ENCODE results near the gene CHD5. TPM values are rescaled to one million over a fixed set of nuclear protein-coding genes. Genes with fewer than 3 reads are reported as not detected.

Gene CHD5
- total RNA-seq, 1 experiment from 2014 or later, result 6.1 TPM

DNA sequence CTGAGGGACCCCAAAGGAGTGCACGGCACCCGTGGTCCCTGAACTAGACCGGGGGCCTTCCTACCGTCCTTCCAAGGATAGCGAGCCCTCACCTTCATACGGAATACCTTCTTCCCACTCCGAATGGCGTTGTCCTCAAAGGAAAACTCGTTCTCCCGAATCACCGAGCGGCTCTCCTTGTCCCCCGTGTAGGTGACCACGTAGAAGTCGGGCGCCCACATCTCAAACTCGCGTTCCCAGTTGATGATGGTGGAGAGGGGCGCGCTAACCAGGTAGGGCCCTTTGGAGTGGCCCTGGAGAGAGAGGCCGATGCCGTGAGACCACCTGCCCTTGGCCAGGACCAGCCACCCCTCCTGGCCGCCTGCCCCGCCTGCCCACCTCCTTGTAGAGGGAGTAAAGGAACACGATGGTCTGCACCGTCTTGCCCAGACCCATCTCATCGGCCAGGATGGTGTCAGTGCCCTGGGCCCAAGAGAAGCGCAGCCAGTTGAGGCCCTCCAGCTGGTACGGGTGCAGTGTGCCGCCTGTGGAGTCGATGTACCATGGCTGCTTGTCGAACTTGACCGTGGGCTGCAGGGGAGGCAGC, 38.0 kb downstream of the CHD5 start:
- Histone ChIP-seq H3K4me3 (replicated peaks in 1 of 2; ENCODE audit: low read depth in 1 of 2, low read length in 2 of 2) (no peak overlapping the region), H3K79me2 (ENCODE audit: insufficient read depth, low read length) (no peaks in the 10 kb centered on the region), H4K20me1 (ENCODE audit: insufficient read depth) (no peaks in the 10 kb centered on the region), H3K4me2 (ENCODE audit: low read length) (no peak overlapping the region), H3K9ac (ENCODE audit: low read length) (no peak overlapping the region), H2AFZ (ENCODE audit: low read depth, low read length, poor library complexity, severe bottlenecking) (no peak overlapping the region), H3K36me3 (ENCODE audit: control insufficient read depth in 1 of 2, insufficient read depth in 2 of 2, low read length in 2 of 2) (no peaks in the 10 kb centered on the region), H3K27ac (ENCODE audit: low read depth, low read length) (no peak overlapping the region), H3K9me2 (ENCODE audit: insufficient read depth) (no peaks in the 10 kb centered on the region), H3K9me3 (ENCODE audit: control insufficient read depth in 1 of 2, insufficient read depth in 1 of 2, low read depth in 1 of 2, low read length in 2 of 2) (no peaks in the 10 kb centered on the region), H3K4me1 (ENCODE audit: control insufficient read depth in 1 of 2, insufficient read depth in 2 of 2, low read length in 2 of 2) (peaks cover 3 to 14% of the 10 kb centered on the region in 2 experiments; a peak in 2 of 4 replicates), H3K27me3 (ENCODE audit: insufficient read depth, low read length) (no peaks in the 10 kb centered on the region)
- no peak for DNase-seq (ENCODE audit: low read depth, low spot score)
- no peak for ATAC-seq
- intact Hi-C loops (cut with micrococcal nuclease), result no loop called here
- CTCF ChIA-PET, result no interaction called here
- POLR2A ChIA-PET, result no interaction called here
- BruUV-seq (replicated peaks), result no TSS peak
- RAD21 ChIA-PET (ENCODE audit: low non-redundant PET in 1 of 2, low total read pairs in 2 of 2, uncharacterized antibody in 2 of 2, unreplicated experiment in 2 of 2), result no interaction called here
- no peak for TF ChIP-seq FOSL1 (IDR thresholded peaks at IDR 0.05; ENCODE audit: low read depth)
- TF ChIP-seq MAX (IDR thresholded peaks at IDR 0.05), result no peak
- no peak for TF ChIP-seq ZFX (IDR thresholded peaks at IDR 0.05)
- TF ChIP-seq RAD21 (IDR thresholded peaks at IDR 0.05; ENCODE audit: low read depth), result no peak
- no peak for TF ChIP-seq POLR2A (IDR thresholded peaks at IDR 0.05; ENCODE audit: borderline replicate concordance, extremely low read depth, insufficient read depth, insufficient read length)
- TF ChIP-seq EZH2phosphoT487 (IDR thresholded peaks at IDR 0.05; ENCODE audit: borderline replicate concordance), result no peak
- TF ChIP-seq, protein P1, sequence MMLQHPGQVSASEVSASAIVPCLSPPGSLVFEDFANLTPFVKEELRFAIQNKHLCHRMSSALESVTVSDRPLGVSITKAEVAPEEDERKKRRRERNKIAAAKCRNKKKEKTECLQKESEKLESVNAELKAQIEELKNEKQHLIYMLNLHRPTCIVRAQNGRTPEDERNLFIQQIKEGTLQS (IDR thresholded peaks at IDR 0.05), result no peak

- peaks cover 3 to 14% of the 10 kb centered on the region in 2 experiments; a peak in 2 of 4 replicates for H3K4me1 ChIP-seq (ENCODE audit: control insufficient read depth in 1 of 2, insufficient read depth in 2 of 2, low read length in 2 of 2)
- no peaks in the 10 kb centered on the region for H4K20me1 ChIP-seq (ENCODE audit: insufficient read depth)
- no peaks in the 10 kb centered on the region for H3K79me2 ChIP-seq (ENCODE audit: insufficient read depth, low read length)
- no peaks in the 10 kb centered on the region for H3K9me2 ChIP-seq (ENCODE audit: insufficient read depth)
- no peaks in the 10 kb centered on the region for H3K9me3 ChIP-seq (ENCODE audit: control insufficient read depth in 1 of 2, insufficient read depth in 1 of 2, low read depth in 1 of 2, low read length in 2 of 2)
- ChIA-PET RAD21 (ENCODE audit: low non-redundant PET in 1 of 2, low total read pairs in 2 of 2, uncharacterized antibody in 2 of 2, unreplicated experiment in 2 of 2) (no interaction called here), CTCF (no interaction called here), POLR2A (no interaction called here)
- no peak overlapping the region for H3K9ac ChIP-seq (ENCODE audit: low read length)
- ATAC-seq, result peak; percentile 64
- no peak for DNase-seq (ENCODE audit: low read depth, low spot score)
- no peak overlapping the region for H3K27ac ChIP-seq (ENCODE audit: low read depth, low read length)
- TF ChIP-seq EZH2phosphoT487 (IDR thresholded peaks at IDR 0.05; ENCODE audit: borderline replicate concordance) (no peak), EZH2 (IDR thresholded peaks at IDR 0.05) (no peak), CEBPB (IDR thresholded peaks at IDR 0.05; ENCODE audit: low read depth) (no peak), ZNF274 (IDR thresholded peaks at IDR 0.05; ENCODE audit: low read depth, low read length) (no peak), ELF1 (IDR thresholded peaks at IDR 0.05; ENCODE audit: borderline replicate concordance, low read depth) (no peak)
- TF ChIP-seq, protein P2, sequence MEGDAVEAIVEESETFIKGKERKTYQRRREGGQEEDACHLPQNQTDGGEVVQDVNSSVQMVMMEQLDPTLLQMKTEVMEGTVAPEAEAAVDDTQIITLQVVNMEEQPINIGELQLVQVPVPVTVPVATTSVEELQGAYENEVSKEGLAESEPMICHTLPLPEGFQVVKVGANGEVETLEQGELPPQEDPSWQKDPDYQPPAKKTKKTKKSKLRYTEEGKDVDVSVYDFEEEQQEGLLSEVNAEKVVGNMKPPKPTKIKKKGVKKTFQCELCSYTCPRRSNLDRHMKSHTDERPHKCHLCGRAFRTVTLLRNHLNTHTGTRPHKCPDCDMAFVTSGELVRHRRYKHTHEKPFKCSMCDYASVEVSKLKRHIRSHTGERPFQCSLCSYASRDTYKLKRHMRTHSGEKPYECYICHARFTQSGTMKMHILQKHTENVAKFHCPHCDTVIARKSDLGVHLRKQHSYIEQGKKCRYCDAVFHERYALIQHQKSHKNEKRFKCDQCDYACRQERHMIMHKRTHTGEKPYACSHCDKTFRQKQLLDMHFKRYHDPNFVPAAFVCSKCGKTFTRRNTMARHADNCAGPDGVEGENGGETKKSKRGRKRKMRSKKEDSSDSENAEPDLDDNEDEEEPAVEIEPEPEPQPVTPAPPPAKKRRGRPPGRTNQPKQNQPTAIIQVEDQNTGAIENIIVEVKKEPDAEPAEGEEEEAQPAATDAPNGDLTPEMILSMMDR (IDR thresholded peaks at IDR 0.05 in 2 of 3, conservative IDR thresholded peaks at IDR 0.05 in 1 of 3; ENCODE audit: borderline replicate concordance in 1 of 3, insufficient read depth in 1 of 3, low read depth in 2 of 3, low read length in 2 of 3), result 0 out of 6 replicates have a peak, but pooled peaks of 2 of the 3 experiments have one; percentile 23
- H3K27me3 ChIP-seq (ENCODE audit: insufficient read depth, low read length), result no peaks in the 10 kb centered on the region
- intact Hi-C loops (cut with micrococcal nuclease), result no loop called here
- no TSS peak for BruUV-seq (replicated peaks)
- H3K4me2 ChIP-seq (ENCODE audit: low read length), result no peak overlapping the region
- no peak overlapping the region for H2AFZ ChIP-seq (ENCODE audit: low read depth, low read length, poor library complexity, severe bottlenecking)
- no peaks in the 10 kb centered on the region for H3K36me3 ChIP-seq (ENCODE audit: control insufficient read depth in 1 of 2, insufficient read depth in 2 of 2, low read length in 2 of 2)
- H3K4me3 ChIP-seq (replicated peaks in 1 of 2; ENCODE audit: low read depth in 1 of 2, low read length in 2 of 2), result no peak overlapping the region
Observed at GRCh38 chr1:6141592-6141991, 38.5 kb downstream of the CHD5 start.
